ENCODE measurements around the gene PARK7.

GRCh38 chr1:7985851-7986612 is 24.5 kb downstream of the PARK7 start:
- TF ChIP-seq, protein P1, sequence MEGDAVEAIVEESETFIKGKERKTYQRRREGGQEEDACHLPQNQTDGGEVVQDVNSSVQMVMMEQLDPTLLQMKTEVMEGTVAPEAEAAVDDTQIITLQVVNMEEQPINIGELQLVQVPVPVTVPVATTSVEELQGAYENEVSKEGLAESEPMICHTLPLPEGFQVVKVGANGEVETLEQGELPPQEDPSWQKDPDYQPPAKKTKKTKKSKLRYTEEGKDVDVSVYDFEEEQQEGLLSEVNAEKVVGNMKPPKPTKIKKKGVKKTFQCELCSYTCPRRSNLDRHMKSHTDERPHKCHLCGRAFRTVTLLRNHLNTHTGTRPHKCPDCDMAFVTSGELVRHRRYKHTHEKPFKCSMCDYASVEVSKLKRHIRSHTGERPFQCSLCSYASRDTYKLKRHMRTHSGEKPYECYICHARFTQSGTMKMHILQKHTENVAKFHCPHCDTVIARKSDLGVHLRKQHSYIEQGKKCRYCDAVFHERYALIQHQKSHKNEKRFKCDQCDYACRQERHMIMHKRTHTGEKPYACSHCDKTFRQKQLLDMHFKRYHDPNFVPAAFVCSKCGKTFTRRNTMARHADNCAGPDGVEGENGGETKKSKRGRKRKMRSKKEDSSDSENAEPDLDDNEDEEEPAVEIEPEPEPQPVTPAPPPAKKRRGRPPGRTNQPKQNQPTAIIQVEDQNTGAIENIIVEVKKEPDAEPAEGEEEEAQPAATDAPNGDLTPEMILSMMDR (IDR thresholded peaks at IDR 0.05) = no peak
- no peak for TF ChIP-seq POLR2A (IDR thresholded peaks at IDR 0.05)

All from heart left ventricle (tissue), 13 donors.